Motor neuron (in vitro differentiated cells): ENCODE measurements around the gene CHRNB4. TPM values are rescaled to one million over a fixed set of nuclear protein-coding genes. Genes with fewer than 3 reads are reported as not detected.
"Not testable (repeated sequence)": the region's sequence is repeated elsewhere in the genome, so short reads cannot be mapped to it uniquely, and the experiment has no call there.

Source experiments
- ATAC-seq, 8 experiments: fragments of 200-7000 bp; cut with Tn5 transposase; replicated peaks in 6 of 8; 2 replicates each; pipeline ENCODE4 v1.8.0; 2021; ENCODE audit warnings: mild to moderate bottlenecking in 8 of 8, moderate library complexity in 8 of 8
- H3K27ac ChIP-seq, 2 donors: fragments of 250-450 bp; sonication (Bioruptor Pico); 2 replicates each; pipeline ENCODE4 v1.9.0; 2021; ENCODE audit warnings: antibody characterized with exemption in 2 of 2, mild to moderate bottlenecking in 2 of 2, moderate library complexity in 1 of 2
- H3K4me1 ChIP-seq, 2 donors: fragments of 250-450 bp; sonication (Bioruptor Pico); replicated peaks in 1 of 2; 2 replicates each; pipeline ENCODE4 v1.6.1; 2021; ENCODE audit warnings: antibody characterized with exemption in 2 of 2, mild to moderate bottlenecking in 2 of 2, moderate library complexity in 1 of 2
- H3K4me3 ChIP-seq, 5 donors: fragments of 250-450 bp; sonication (Bioruptor Pico); 2 replicates each; pipeline ENCODE4 v1.9.0; 2021; ENCODE audit warnings: antibody characterized with exemption in 5 of 5, mild to moderate bottlenecking in 5 of 5, moderate library complexity in 4 of 5
- WGBS, 10 experiments: fragments of 450-650 bp; shearing (Covaris generic); methylation state at CpG; one replicate each; pipeline ENCODE4 v1.0.0; 2022; 5-methylcytosine and 5-hydroxymethylcytosine counted together
- in situ Hi-C, 9 experiments: fragments of 400-800 bp; cut with MboI; loops; one replicate each; pipeline ENCODE4 v1.15.0; 2021; ENCODE audit warnings: low sequenced_read_pairs in 9 of 9, low pct_unique_long_range_greater_than_20kb in 2 of 9; ENCODE audit not compliant: unreplicated experiment in 9 of 9
- total RNA-seq, 8 experiments: library from RNA; unstranded; fragments of 300-600 nt; gene quantifications; 2 replicates each; pipeline versions ENCODE4 v1.2.3 to v1.2.4, GENCODE V29; 2022

The CHRNB4 gene
- total RNA-seq, result 1 to 10 TPM in 6 of 8 experiments, under 1 TPM in 2; 0.31 to 8.7 (median 3.4) TPM

GRCh38 chr15:78641102-78641748, at the start of gene CHRNB4:
TSS of gene CHRNB4 (minus strand) at chr15:78641210. CDS start at chr15:78641133, 77 bp downstream.
- H3K4me3 ChIP-seq, result peak within 1 kb of the TSS; percentile 41 to 56 (median 48)
- H3K27ac ChIP-seq, result peak within 1 kb of the TSS in 1 of 2 donors; percentile 32
- H3K4me1 ChIP-seq, result peaks cover 21 to 26% of the 10 kb centered on the region in 2 donors
- ATAC-seq, result peak; percentile 18 to 89 (median 88)
- in situ Hi-C loops, result loop anchor here in 1 of 9 experiments (25.0 kb wide), 1 partner anchor 546 kb away; no protein-coding TSS in a partner anchor
- 2 to 17% methylated on average over 1 to 10 of the region's 47 CpGs; no CpG with 5 or more reads in 8 of the 10 experiments for WGBS, 10 experiments

- peaks cover 30 to 34% of the 10 kb centered on the region in 2 donors for H3K4me1 ChIP-seq
- in situ Hi-C loops, result no loop called here
- ATAC-seq, result no peak
- H3K4me3 ChIP-seq, result no peak overlapping the region
- no peak overlapping the region for H3K27ac ChIP-seq
Observed at GRCh38 chr15:78689626-78690025, 48.6 kb upstream of the CHRNB4 start.

GRCh38 chr15:78685925-78686324, 44.9 kb upstream of the CHRNB4 start:
- no peak overlapping the region for H3K4me3 ChIP-seq
- H3K4me1 ChIP-seq, result peaks cover 42 to 53% of the 10 kb centered on the region in 2 donors
- ATAC-seq, result no peak
- H3K27ac ChIP-seq, result peak overlapping the region; percentile 5 to 55
- WGBS, 10 experiments, result 0 to 80% (median 43%) methylated on average over 1 to 8 of the region's 8 CpGs; no CpG with 5 or more reads in 3 of the 10 experiments
- in situ Hi-C loops, result no loop called here

GRCh38 chr15:78685159-78685921, 44.3 kb upstream of the CHRNB4 start:
- peak in 3 of 8 experiments; percentile 79 to 86 (median 86) for ATAC-seq

GRCh38 chr15:78684657-78685056, 43.6 kb upstream of the CHRNB4 start:
- ATAC-seq, result peak in 1 of 8 experiments; percentile 52

More at GRCh38 chr15:78685159-78685921, 44.3 kb upstream of the CHRNB4 start:
- Histone ChIP-seq H3K4me3 (no peak overlapping the region), H3K27ac (peak overlapping the region; percentile 26 to 55), H3K4me1 (peaks cover 48 to 59% of the 10 kb centered on the region in 2 donors)
- WGBS, 10 experiments, result 0 to 25% (median 0%) methylated on average over 1 to 7 of the region's 8 CpGs; no CpG with 5 or more reads in 3 of the 10 experiments
- in situ Hi-C loops, result no loop called here

GRCh38 chr15:78683599-78683998, 42.6 kb upstream of the CHRNB4 start:
- ATAC-seq, in situ Hi-C loops, H3K27ac ChIP-seq, H3K4me3 ChIP-seq: not testable (repeated sequence)
- peaks cover 54 to 73% of the 10 kb centered on the region in 2 donors for H3K4me1 ChIP-seq
- WGBS, 10 experiments, result 71 to 100% (median 90%) methylated on average over 2 to 7 of the region's 8 CpGs; no CpG with 5 or more reads in 5 of the 10 experiments

More at GRCh38 chr15:78684657-78685056, 43.6 kb upstream of the CHRNB4 start:
- 20 to 100% (median 83%) methylated on average over 1 to 2 of the region's 2 CpGs; no CpG with 5 or more reads in 1 of the 10 experiments for WGBS, 10 experiments
- Histone ChIP-seq H3K27ac (no peak overlapping the region), H3K4me1 (peaks cover 53 to 66% of the 10 kb centered on the region in 2 donors), H3K4me3 (no peak overlapping the region)
- in situ Hi-C loops, result no loop called here

- H3K4me1 ChIP-seq, result peaks cover 54 to 74% of the 10 kb centered on the region in 2 donors
- no peak overlapping the region for H3K4me3 ChIP-seq
- in situ Hi-C loops, result no loop called here
- WGBS, 10 experiments, result 0 to 100% (median 90%) methylated on average over 1 to 9 of the region's 12 CpGs; no CpG with 5 or more reads in 3 of the 10 experiments
- ATAC-seq, result no peak
- H3K27ac ChIP-seq, result peak overlapping the region; percentile 54 to 78
Observed at GRCh38 chr15:78682693-78683410, 41.8 kb upstream of the CHRNB4 start.

GRCh38 chr15:78682004-78682651, 41.1 kb upstream of the CHRNB4 start:
- no peak for ATAC-seq
- peaks cover 54 to 72% of the 10 kb centered on the region in 2 donors for H3K4me1 ChIP-seq
- WGBS, 10 experiments, result 26 to 80% (median 43%) methylated on average over 1 to 3 of the region's 5 CpGs; no CpG with 5 or more reads in 4 of the 10 experiments
- H3K27ac ChIP-seq, result peak overlapping the region; percentile 54 to 78
- in situ Hi-C loops, result no loop called here
- H3K4me3 ChIP-seq, result no peak overlapping the region

GRCh38 chr15:78681281-78682003, 40.4 kb upstream of the CHRNB4 start:
- peaks cover 48 to 65% of the 10 kb centered on the region in 2 donors for H3K4me1 ChIP-seq
- 6 to 100% (median 31%) methylated on average over 1 to 5 of the region's 8 CpGs; no CpG with 5 or more reads in 3 of the 10 experiments for WGBS, 10 experiments
- H3K27ac ChIP-seq, result peak overlapping the region; percentile 63 to 78
- in situ Hi-C loops, result no loop called here
- ATAC-seq, result peak in 5 of 8 experiments; percentile 87 to 94 (median 93)
- H3K4me3 ChIP-seq, result no peak overlapping the region

- 35 to 93% (median 76%) methylated on average over 1 to 4 of the region's 10 CpGs; no CpG with 5 or more reads in 3 of the 10 experiments for WGBS, 10 experiments
- ATAC-seq, result no peak
- Histone ChIP-seq H3K4me1 (peaks cover 39 to 57% of the 10 kb centered on the region in 2 donors), H3K27ac (peak overlapping the region; percentile 63 to 67), H3K4me3 (no peak overlapping the region)
- in situ Hi-C loops, result no loop called here
Observed at GRCh38 chr15:78680431-78681075, 39.5 kb upstream of the CHRNB4 start.

GRCh38 chr15:78679089-78679511, 38.1 kb upstream of the CHRNB4 start:
- 40 to 100% methylated on average over 1 of the region's 3 CpGs; no CpG with 5 or more reads in 8 of the 10 experiments for WGBS, 10 experiments
- Histone ChIP-seq H3K27ac (no peak overlapping the region), H3K4me3 (no peak overlapping the region), H3K4me1 (peaks cover 33 to 46% of the 10 kb centered on the region in 2 donors)
- in situ Hi-C loops, result no loop called here
- no peak for ATAC-seq
